Measurements from ENCODE around the gene CUL7. TPM values are rescaled to one million over a fixed set of nuclear protein-coding genes. Genes with fewer than 3 reads are reported as not detected.

CUL7 gene
- total and polyA plus RNA-seq, 9 of the 15 experiments (the other 6 are each of a cell fraction or from before 2014, with no cell fraction given), result 0.44 to 20.1 (median 8.6) TPM

- TF ChIP-seq ZNF609 (CRISPR knock-in tag; IDR thresholded peaks at IDR 0.05; ENCODE audit: borderline replicate concordance) (0 out of 2 replicates have a peak, but pooled peaks have one; percentile 6), MEF2D (tag; conservative IDR thresholded peaks at IDR 0.05; ENCODE audit: low read depth) (peak; percentile 56), ZNF395 (CRISPR knock-in tag; IDR thresholded peaks at IDR 0.05) (0 out of 2 replicates have a peak, but pooled peaks have one; percentile 42), ESRRB (CRISPR knock-in tag; IDR thresholded peaks at IDR 0.05; ENCODE audit: borderline replicate concordance) (no peak), GATAD2A (IDR thresholded peaks at IDR 0.05) (peak; percentile 35; the same call in 1 of the 2 replicates), MLLT1 (IDR thresholded peaks at IDR 0.05) (peak in 1 of 2 experiments; percentile 5; a peak in 1 of 4 replicates), ZNF282 (CRISPR knock-in tag; IDR thresholded peaks at IDR 0.05) (no peak), MIER1 (IDR thresholded peaks at IDR 0.05; ENCODE audit: low read depth) (0 out of 2 replicates have a peak, but pooled peaks have one; percentile 34), GTF2E2 (tag; IDR thresholded peaks at IDR 0.05) (0 out of 2 replicates have a peak, but pooled peaks have one; percentile 26), MCM2 (IDR thresholded peaks at IDR 0.05; ENCODE audit: low read depth) (0 out of 2 replicates have a peak, but pooled peaks have one; percentile 4), HNRNPLL (IDR thresholded peaks at IDR 0.05; ENCODE audit: low read depth, low read length, poor library complexity, severe bottlenecking) (peak; percentile 0), NFRKB (IDR thresholded peaks at IDR 0.05; ENCODE audit: low read depth) (0 out of 2 replicates have a peak, but pooled peaks have one; percentile 6), SMARCA5 (IDR thresholded peaks at IDR 0.05) (0 out of 2 replicates have a peak, but pooled peaks have one; percentile 40), VEZF1 (CRISPR knock-in tag; IDR thresholded peaks at IDR 0.05) (peak; percentile 17; the same call in 1 of the 2 replicates)
Observed at GRCh38 chr6:43054206-43054943, 724 bp upstream of the CUL7 start (continued).
